ACHN (cell line): ENCODE measurements around the gene ASH1L.
A peak's percentile ranks its signal among the peaks of the same experiment; 100 is the strongest.
"Not testable (repeated sequence)": the region's sequence is repeated elsewhere in the genome, so short reads cannot be mapped to it uniquely, and the experiment has no call there.

Experiments used
- DNase-seq: peaks from one replicate; pipeline ENCODE4 v3.0.0-alpha.2; 2015
- in situ Hi-C: cut with HindIII; loops from 2 replicates; pipeline ENCODE4 v1.10.0; 2017; ENCODE audit warnings: low sequenced_read_pairs, low pct_ligation_motif_present, low pct_unique_long_range_greater_than_20kb

The ASH1L gene

GRCh38 chr1:155389826-155390225 lies 172.8 kb downstream of the ASH1L start:
- in situ Hi-C loops, result no loop called here
- no peak for DNase-seq

- DNase-seq, in situ Hi-C loops: not testable (repeated sequence)
These were observed 176.8 kb downstream of the ASH1L start for GRCh38 chr1:155385836-155386235.

GRCh38 chr1:155383406-155383805 lies 179.2 kb downstream of the ASH1L start:
- in situ Hi-C loops, result no loop called here

GRCh38 chr1:155379631-155380090 lies 182.9 kb downstream of the ASH1L start:
- in situ Hi-C loops, result no loop called here
- DNase-seq, result no peak

More at GRCh38 chr1:155383406-155383805, 179.2 kb downstream of the ASH1L start:
- DNase-seq, result no peak

GRCh38 chr1:155379180-155379579 lies 183.4 kb downstream of the ASH1L start:
- DNase-seq, result no peak
- in situ Hi-C loops, result no loop called here

- in situ Hi-C loops, result no loop called here
- DNase-seq, result no peak
These were observed 202.6 kb downstream of the ASH1L start for GRCh38 chr1:155360051-155360450.

DNA sequence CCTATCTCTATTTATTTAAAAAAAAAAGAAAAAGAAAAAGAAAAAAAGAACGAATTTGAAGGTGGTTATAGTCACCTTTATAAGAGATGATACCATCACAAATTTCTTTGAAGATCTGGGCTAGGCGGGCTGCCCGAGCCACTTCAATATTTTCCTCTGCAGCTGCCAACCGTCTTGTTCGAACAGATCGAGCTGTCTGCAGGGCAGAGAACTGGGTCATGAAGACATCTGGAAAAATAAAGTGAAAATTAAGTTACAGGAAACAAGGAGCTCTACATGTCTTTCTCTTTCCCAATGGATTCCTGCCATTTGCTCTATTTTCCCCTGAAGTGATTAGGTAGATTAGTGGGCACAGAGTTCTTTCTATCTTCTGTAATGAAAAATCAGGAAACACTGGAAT lies 210.0 kb downstream of the ASH1L start:
- in situ Hi-C loops, result no loop called here

DNA sequence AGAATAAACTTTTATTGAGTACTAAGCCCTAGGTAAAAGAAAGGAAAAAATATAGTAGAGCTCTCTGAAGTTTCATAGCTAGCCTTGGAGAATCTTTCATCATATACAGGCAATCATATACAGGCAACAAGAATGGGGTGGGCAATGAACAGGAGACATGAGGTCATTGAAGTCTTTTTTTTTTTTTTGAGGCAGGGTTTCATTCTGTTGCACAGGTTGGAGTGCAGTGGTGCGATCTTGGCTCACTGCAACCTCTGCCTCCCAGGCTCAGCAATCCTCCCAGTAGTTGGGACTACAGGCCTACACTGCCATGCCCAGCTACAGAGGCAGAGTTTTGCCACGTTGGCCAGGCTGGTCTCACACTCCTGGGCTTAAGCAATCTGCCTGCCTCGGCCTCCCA lies 219.8 kb downstream of the ASH1L start:
- in situ Hi-C loops, result no loop called here
- no peak for DNase-seq

More for the DNA sequence above, 210.0 kb downstream of the ASH1L start:
- DNase-seq, result no peak

DNA sequence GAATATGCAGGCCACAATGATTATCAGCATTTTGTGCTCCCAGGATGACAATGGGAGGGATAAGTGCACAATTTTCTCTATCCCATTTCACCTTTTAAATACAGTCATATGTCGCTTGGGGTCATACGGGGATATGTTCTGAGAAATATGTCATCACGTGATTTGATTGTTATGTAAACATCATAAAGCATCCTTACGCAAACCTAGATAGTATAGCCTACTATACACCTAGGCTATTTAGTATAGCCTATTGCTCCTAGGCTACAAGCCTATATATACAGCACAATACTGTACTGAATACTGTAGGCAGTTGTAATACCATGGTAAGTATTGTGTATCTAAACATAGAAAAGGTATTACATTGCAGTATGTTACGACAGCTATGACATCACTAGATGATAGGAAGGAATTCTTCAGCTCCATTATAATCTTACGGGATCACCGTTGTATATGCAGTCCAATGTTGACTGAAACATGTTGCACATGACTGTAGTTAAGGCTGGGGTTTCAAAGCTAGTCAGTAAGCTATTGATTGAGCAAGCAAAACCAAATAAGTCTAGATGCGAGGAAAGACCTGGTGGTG lies 223.0 kb downstream of the ASH1L start:
- in situ Hi-C loops, result no loop called here
- DNase-seq, result no peak

DNA sequence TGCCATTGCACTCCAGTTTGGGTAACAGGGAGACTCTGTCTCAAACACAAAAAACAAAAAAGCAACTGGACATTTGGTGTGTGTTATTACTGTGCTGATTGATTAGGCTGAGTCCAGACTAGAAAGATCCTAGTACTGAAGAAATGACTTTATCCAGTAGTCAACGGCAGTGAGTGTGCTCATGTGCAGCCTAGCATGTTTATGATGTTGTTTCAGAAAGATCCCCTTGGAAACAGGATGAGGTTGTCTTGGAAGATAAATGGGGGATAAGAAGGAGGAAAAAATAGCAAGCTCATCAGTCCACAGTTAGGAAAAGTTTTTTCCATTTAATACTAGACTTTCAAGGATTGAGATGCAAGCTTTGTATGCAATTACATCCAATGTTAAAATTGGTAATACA lies 227.6 kb downstream of the ASH1L start:
- DNase-seq, result no peak

GRCh38 chr1:155329980-155330598 lies 232.5 kb downstream of the ASH1L start:
- in situ Hi-C loops, result no loop called here
- DNase-seq, result no peak

More for the DNA sequence above, 227.6 kb downstream of the ASH1L start:
- in situ Hi-C loops, result no loop called here

- DNase-seq, in situ Hi-C loops: not testable (repeated sequence)
These were observed 233.7 kb downstream of the ASH1L start for GRCh38 chr1:155328856-155329255.

GRCh38 chr1:155327981-155328380 lies 234.6 kb downstream of the ASH1L start:
- in situ Hi-C loops, result no loop called here
- no peak for DNase-seq

- DNase-seq, result no peak
- in situ Hi-C loops, result no loop called here
These were observed 236.0 kb downstream of the ASH1L start for GRCh38 chr1:155326631-155327037.

DNA sequence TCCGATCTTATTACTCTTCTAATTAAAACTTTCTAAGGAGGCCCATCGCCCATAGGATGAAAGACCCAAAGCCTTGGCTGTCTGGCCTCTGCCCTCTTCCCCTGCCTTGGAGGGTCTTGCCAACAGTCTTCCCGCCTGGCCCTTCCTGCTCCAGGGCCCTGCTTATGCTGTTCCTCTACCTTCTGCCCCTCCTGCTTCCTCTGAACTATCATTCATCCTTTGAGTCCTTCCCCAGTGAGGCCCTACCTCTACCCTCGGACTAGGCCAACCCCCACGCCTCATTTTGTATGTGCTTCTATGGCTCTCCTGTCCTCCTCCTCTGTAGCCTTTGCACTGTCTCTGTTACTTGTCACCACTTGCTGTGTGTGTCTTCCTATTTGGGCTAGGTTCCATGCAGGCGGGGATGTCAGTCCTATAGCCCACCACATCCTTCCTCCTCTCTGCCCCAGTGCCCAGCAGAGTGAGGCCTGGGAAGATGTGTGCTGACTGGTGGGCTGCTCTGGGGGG lies 236.5 kb downstream of the ASH1L start:
- in situ Hi-C loops, result no loop called here
- DNase-seq, result no peak

DNA sequence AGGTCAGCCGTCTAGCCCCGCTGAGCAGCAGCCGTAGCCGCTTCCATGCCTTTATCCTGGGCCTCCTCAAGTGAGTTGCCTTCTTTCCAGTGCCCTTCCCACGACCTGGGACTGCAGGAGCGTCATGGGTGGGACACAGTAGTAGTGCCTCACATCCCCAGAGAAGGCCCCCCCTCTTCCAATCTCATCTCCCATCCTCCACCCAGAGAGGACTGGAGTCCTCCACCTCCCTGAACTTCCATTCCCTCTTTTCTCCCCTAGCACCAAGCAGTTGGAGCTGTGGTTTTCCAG lies 237.1 kb downstream of the ASH1L start:
- in situ Hi-C loops, result no loop called here
- no peak for DNase-seq

GRCh38 chr1:155324717-155325602 lies 237.6 kb downstream of the ASH1L start:
- in situ Hi-C loops, result loop anchor here (5.0 kb wide), 1 partner anchor 53 kb away; the partner anchor contains the start of gene CLK2
- peak; percentile 82 for DNase-seq

DNA sequence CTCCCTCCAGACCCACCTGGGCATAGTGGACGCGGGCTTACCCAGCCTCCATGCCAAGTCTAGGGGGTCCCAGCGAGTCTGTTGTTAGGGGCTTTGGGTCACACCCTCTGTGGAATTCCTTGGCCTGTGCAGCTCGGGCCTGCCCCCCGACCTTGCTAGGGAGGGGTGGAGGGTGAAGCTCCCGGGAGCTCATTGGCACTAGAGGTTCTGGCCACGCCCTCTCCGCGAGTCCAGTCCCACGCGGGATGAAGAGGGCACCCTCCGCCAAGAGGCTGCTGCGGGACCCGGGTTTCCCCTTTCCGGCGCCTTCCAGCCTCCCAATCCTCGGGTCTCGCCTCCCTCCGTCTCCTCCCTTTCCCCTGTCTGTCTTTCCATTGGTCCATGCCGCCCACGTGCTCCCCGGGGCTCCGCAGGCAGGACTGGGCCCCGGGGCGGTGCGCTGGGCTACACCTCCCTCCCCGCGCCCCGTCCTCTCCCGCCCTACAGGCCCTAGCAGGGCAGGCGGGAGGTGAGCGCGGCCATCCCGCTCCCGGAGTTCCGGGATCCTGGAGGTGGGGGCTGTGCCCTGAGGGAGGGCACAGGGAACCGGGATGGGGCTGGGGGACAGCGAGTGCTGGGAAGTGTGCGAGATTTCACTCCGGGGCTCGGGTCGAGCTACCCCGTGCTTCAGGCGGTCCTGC lies 238.4 kb downstream of the ASH1L start:
- in situ Hi-C loops, result loop anchor here (5.0 kb wide), 1 partner anchor 52 kb away; the partner anchor contains the start of gene CLK2
- DNase-seq, result peak; percentile 98

DNA sequence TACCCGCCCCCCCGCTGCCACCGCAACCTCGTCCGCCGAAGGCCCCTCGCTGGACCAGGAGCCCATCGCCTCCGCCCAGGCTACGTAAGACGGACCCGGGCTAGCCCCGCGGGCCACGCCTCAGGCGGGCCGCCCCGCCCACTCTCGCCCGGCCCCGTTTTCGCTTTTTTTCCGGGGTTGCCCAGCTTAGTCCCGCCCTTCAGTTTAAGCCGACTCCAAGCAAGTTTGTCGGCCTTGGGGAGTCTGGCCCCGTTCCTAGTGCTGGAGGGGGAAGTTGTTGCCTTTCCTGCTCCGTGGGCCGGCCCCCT lies 238.9 kb downstream of the ASH1L start:
- peak; percentile 92 for DNase-seq
- in situ Hi-C loops, result loop anchor here (5.0 kb wide), 1 partner anchor 51 kb away; the partner anchor contains the start of gene CLK2
